Urothelium cell line (cell line): ENCODE data around the gene APCDD1.
"Not testable (repeated sequence)": the region's sequence is repeated elsewhere in the genome, so short reads cannot be mapped to it uniquely, and the experiment has no call there.

Experiments used
- DNase-seq: peaks from one replicate; pipeline ENCODE4 v3.0.0; 2011; ENCODE audit warnings: low spot score, mixed read lengths
- FAIRE-seq: peaks from 2 replicates; lab custom pipeline; 2011; peaks lifted over from hg19 to GRCh38; lab: Jason Lieb, UNC

Gene APCDD1

GRCh38 chr18:10522574-10522973, 68.1 kb downstream of the APCDD1 start:
- DNase-seq, result no peak
- FAIRE-seq, result no peak

GRCh38 chr18:10523544-10523943, 69.1 kb downstream of the APCDD1 start:
- DNase-seq, result no peak

GRCh38 chr18:10524507-10525370, 70.3 kb downstream of the APCDD1 start:
- DNase-seq, result peak; percentile 36
- FAIRE-seq, result no peak

More at GRCh38 chr18:10523544-10523943, 69.1 kb downstream of the APCDD1 start:
- no peak for FAIRE-seq

GRCh38 chr18:10525371-10525691, 70.9 kb downstream of the APCDD1 start:
- no peak for FAIRE-seq

GRCh38 chr18:10525697-10526560, 71.5 kb downstream of the APCDD1 start, which contains the start of gene NAPG:
TSS of gene NAPG (plus strand) at chr18:10526027. CDS start at chr18:10526103, 76 bp downstream.
- FAIRE-seq (peak; percentile 93), DNase-seq (peak; percentile 100)

More at GRCh38 chr18:10525371-10525691, 70.9 kb downstream of the APCDD1 start:
- no peak for DNase-seq

GRCh38 chr18:10526561-10526949, 72.1 kb downstream of the APCDD1 start:
- FAIRE-seq (no peak), DNase-seq (no peak)

- DNase-seq (no peak), FAIRE-seq (no peak)
Measured at GRCh38 chr18:10528439-10528838, 74.0 kb downstream of the APCDD1 start.

GRCh38 chr18:10530002-10530401, 75.6 kb downstream of the APCDD1 start:
- FAIRE-seq (no peak), DNase-seq (no peak)

- no peak for FAIRE-seq
Measured at GRCh38 chr18:10530852-10531251, 76.4 kb downstream of the APCDD1 start.

GRCh38 chr18:10533111-10533510, 78.7 kb downstream of the APCDD1 start:
- no peak for FAIRE-seq

More at GRCh38 chr18:10530852-10531251, 76.4 kb downstream of the APCDD1 start:
- no peak for DNase-seq

GRCh38 chr18:10536280-10536679, 81.8 kb downstream of the APCDD1 start:
- DNase-seq, result no peak
- no peak for FAIRE-seq

More at GRCh38 chr18:10533111-10533510, 78.7 kb downstream of the APCDD1 start:
- DNase-seq, result no peak

- no peak for FAIRE-seq
Measured at GRCh38 chr18:10537765-10538164, 83.3 kb downstream of the APCDD1 start.

GRCh38 chr18:10539124-10539523, 84.7 kb downstream of the APCDD1 start:
- DNase-seq, FAIRE-seq: not testable (repeated sequence)

More at GRCh38 chr18:10537765-10538164, 83.3 kb downstream of the APCDD1 start:
- DNase-seq, result no peak
